Esophagus muscularis mucosa (tissue), 3 donors: ENCODE results near the gene LRRC8C.

Experiments used
- CTCF ChIP-seq, 3 experiments: fragments of 200-600 bp in 2 of 3; fragments of 450-650 bp in 1 of 3; sonication (generic) in 2 of 3; IDR thresholded peaks; one replicate each; pipeline ENCODE4 v1.5.1; 2017 to 2019; ENCODE audit warnings: antibody characterized with exemption in 3 of 3, mild to moderate bottlenecking in 2 of 3, moderate library complexity in 1 of 3
- POLR2AphosphoS5 ChIP-seq, 2 donors: sonication (generic); formaldehyde crosslinking; IDR thresholded peaks; one replicate each; pipeline ENCODE4 v1.6.1; 2017; ENCODE audit warnings: antibody characterized with exemption in 2 of 2

- TF ChIP-seq CTCF (IDR thresholded peaks at IDR 0.05): no peak
- TF ChIP-seq POLR2AphosphoS5 (IDR thresholded peaks at IDR 0.05): no peak
These were observed 28.5 kb upstream of the LRRC8C start for GRCh38 chr1:89604414-89604735.
